ENCODE measurements around the gene FAHD2A. TPM values are rescaled to one million over a fixed set of nuclear protein-coding genes. Genes with fewer than 3 reads are reported as not detected.

Gene FAHD2A
- polyA plus RNA-seq, 1 donor (not counting 4 experiments of a cell fraction or from before 2014, with no cell fraction given): 27.2 TPM

Small RNAs within 50 kb of the gene (small RNA-seq; reads per million reads assigned to genes)
- gene AC133104.2 (ENCODE audit: insufficient read length in 3 of 3, low read depth in 3 of 3, low replicate concordance in 1 of 3): 0 reads per million in 3 experiments

Other genes starting within 250 kb of the FAHD2A start
- gene ZNF514, start 242.9 kb upstream of the FAHD2A start, polyA plus RNA-seq: 4.0 to 8.0 TPM (median 7.9 TPM) in 3 replicates
- 3.1 to 3.7 TPM (median 3.5 TPM) in 3 replicates for gene ZNF2, start 236.9 kb upstream of the FAHD2A start, polyA plus RNA-seq
- gene ZNF892, start 195.2 kb upstream of the FAHD2A start, polyA plus RNA-seq: 1.5 to 1.6 TPM (median 1.6 TPM) in 3 replicates
- 11.4 to 21.2 TPM (median 16.8 TPM) in 3 replicates for gene PROM2, start 128.3 kb upstream of the FAHD2A start, polyA plus RNA-seq
- gene KCNIP3, start 105.4 kb upstream of the FAHD2A start, polyA plus RNA-seq: 0.66 to 2.1 TPM (median 1.5 TPM) in 3 replicates
- not detected in 3 replicates for gene TRIM43B, start 82.0 kb downstream of the FAHD2A start, polyA plus RNA-seq
- gene TRIM43, start 189.3 kb downstream of the FAHD2A start, polyA plus RNA-seq: not detected in 3 replicates

Measured in keratinocyte (primary cell).